KOPT-K1 (cell line): ENCODE data around the gene GRK5.

Experiments used
- H3K27ac ChIP-seq: fragments of 200-600 bp; sonication (generic); 2 replicates; pipeline ENCODE4 v1.5.1; 2016; ENCODE audit warnings: antibody characterized with exemption, mild to moderate bottlenecking, low read depth, low read length; ENCODE audit not compliant: poor library complexity, severe bottlenecking
- H3K36me3 ChIP-seq: fragments of 200-600 bp; sonication (generic); 2 replicates; pipeline ENCODE4 v1.5.1; 2017; ENCODE audit warnings: antibody characterized with exemption, mild to moderate bottlenecking, low read length, moderate library complexity; ENCODE audit not compliant: insufficient read depth
- H3K9me3 ChIP-seq: fragments of 200-600 bp; sonication (generic); 2 replicates; pipeline ENCODE4 v1.5.1; 2017; ENCODE audit warnings: antibody characterized with exemption, low read length, mild to moderate bottlenecking; ENCODE audit not compliant: insufficient read depth, poor library complexity, severe bottlenecking

Gene GRK5

DNA sequence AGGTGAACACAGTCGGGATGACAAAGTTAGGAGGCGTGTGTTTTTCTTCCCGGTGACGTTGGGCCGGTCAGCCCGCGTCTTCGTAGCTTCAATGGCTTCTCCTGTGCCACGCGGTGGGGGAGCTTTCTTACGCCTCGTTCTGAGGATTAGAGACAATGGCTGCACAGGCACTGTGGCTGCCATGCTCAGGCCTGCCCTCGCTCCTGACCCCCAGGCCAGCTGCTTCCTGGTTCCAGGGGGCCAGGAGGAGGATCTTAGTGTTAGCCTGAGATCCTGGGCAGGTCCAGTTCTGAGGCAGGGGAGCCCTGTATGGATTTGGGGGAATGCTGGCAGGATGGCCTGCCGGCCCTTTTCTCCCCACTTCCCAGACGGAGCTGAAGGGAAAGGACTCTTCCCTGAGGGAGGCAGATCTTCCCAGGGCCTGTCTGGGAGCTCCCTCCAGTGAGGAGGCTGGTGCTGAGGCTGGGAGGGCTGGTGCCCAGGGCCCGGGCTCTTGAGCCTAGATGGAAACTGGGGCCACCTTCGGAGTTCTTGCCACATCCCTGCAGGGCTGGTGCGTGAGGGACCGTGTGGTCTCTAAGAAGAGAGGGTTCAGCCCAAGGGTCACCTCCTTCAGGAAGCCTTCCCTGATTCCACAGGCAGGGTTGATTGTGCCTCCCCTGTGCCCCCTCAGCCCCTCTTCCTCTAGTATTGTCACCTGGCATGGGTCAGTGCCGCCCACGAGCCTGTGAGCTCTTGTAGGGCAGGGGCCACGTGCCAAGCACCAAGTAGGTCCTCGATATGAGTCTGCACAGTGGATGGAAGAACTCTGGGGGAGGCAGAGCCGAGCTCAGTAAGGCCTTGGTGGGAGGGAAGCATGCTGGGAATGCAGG is 101.4 kb downstream of the GRK5 start:
- H3K9me3 ChIP-seq, result no peaks in the 10 kb centered on the region
- no peaks in the 10 kb centered on the region for H3K36me3 ChIP-seq
- H3K27ac ChIP-seq, result no peak overlapping the region

DNA sequence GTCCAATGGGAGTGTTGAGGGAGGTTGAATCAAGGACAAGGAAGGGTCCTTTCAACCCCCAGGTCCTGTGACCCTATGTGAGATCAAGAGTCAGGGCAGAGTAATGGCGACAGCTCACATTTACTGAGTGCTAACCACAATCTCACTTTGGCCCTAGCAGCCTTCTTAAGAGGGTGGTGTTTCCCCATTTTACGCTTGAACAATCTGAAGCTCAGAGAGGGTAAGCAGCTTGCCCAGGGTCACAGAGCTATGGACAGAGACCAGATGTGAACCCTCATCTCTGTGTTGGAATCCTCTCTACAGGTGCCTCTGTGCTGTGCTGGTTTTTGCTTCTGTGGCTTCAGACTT is 102.0 kb downstream of the GRK5 start:
- no peaks in the 10 kb centered on the region for H3K9me3 ChIP-seq
- no peaks in the 10 kb centered on the region for H3K36me3 ChIP-seq
- H3K27ac ChIP-seq, result no peak overlapping the region

DNA sequence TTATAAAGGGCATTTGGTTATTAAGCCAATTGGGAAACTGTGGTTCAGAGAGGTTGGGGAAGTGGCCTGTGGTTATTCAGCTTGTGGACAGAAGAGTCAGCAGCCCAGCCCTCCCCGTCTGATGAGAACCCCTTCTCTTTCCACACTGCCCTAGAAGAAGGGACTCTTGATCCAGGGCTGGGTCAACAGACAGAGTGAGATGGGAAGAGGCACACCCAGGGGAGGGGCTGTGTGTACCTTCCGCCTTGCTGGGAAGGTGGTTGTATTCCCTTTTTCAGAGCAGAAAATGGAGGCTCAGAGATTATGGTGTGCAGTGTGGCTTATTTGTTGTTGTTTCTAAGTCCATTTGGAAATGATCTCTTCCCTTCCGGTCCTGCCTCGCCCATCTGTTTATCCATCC is 103.4 kb downstream of the GRK5 start:
- H3K27ac ChIP-seq, result no peak overlapping the region
- no peaks in the 10 kb centered on the region for H3K9me3 ChIP-seq
- H3K36me3 ChIP-seq, result no peaks in the 10 kb centered on the region

DNA sequence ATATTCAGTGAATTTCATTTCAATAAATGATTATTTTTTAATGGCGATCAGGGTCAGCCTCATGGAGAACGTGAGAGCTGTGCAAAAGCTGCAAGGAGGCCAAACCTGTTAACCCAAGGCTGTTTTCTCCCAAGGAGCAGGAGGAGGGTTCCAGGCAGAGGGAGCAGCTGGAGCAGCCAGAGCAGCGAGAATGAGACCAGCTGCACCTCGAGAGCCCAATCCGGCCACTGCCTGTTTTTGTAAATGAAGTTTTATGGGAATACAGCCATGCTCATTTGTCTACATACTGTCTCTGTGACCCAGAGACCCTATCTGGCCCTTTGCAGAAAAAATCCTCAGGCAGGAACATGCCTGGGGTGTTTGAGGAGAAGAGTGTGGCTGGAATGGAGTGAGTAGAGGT is 104.9 kb downstream of the GRK5 start:
- no peaks in the 10 kb centered on the region for H3K36me3 ChIP-seq
- no peak overlapping the region for H3K27ac ChIP-seq
- no peaks in the 10 kb centered on the region for H3K9me3 ChIP-seq

GRCh38 chr10:119313024-119313423 is 105.7 kb downstream of the GRK5 start:
- Histone ChIP-seq H3K36me3 (no peaks in the 10 kb centered on the region), H3K27ac (no peak overlapping the region), H3K9me3 (no peaks in the 10 kb centered on the region)

DNA sequence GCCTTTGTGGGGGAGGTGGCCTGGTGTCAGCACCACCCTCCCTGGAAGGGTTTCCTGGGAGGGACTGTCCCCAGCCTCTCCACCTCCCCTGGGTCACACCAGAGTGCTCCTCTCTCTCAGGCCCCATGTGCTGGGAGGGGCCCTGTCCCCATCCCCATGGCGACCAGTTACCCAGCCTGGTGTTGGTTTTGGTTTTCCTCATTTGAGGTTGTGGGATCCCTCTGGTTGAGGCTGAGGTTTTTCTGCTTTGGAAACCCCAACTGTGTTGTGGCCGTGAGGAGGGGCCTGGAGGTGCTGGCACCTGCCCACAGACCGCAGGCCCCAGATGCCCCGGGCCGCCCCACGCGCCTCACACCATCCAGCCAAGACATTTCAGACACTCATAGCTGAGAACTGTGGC is 106.3 kb downstream of the GRK5 start:
- no peak overlapping the region for H3K27ac ChIP-seq
- H3K9me3 ChIP-seq, result no peaks in the 10 kb centered on the region
- H3K36me3 ChIP-seq, result no peaks in the 10 kb centered on the region

DNA sequence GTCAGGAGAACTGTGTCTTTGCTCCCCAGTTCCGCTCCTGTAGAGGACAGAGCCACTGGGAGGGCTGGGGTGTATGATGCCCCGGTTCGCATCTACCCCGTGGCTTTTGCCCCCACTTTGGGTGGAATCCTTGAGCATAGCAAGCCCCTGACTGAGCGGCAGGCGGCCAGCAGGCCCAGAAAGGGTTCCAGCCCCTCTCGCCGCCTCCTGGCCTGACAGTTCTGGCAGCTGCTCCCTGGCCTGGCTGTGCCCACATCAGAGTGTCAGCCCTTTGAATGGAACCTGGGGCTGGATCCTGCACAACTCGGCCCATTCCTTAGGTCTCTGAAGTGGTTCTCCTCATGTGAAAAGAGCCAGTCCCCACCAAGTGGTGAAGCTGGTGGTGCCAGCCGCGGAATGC is 106.7 kb downstream of the GRK5 start:
- no peak overlapping the region for H3K27ac ChIP-seq
- no peaks in the 10 kb centered on the region for H3K9me3 ChIP-seq
- no peaks in the 10 kb centered on the region for H3K36me3 ChIP-seq

- Histone ChIP-seq H3K9me3 (no peaks in the 10 kb centered on the region), H3K27ac (no peak overlapping the region), H3K36me3 (no peaks in the 10 kb centered on the region)
Measured at GRCh38 chr10:119314486-119314885, 107.1 kb downstream of the GRK5 start.

DNA sequence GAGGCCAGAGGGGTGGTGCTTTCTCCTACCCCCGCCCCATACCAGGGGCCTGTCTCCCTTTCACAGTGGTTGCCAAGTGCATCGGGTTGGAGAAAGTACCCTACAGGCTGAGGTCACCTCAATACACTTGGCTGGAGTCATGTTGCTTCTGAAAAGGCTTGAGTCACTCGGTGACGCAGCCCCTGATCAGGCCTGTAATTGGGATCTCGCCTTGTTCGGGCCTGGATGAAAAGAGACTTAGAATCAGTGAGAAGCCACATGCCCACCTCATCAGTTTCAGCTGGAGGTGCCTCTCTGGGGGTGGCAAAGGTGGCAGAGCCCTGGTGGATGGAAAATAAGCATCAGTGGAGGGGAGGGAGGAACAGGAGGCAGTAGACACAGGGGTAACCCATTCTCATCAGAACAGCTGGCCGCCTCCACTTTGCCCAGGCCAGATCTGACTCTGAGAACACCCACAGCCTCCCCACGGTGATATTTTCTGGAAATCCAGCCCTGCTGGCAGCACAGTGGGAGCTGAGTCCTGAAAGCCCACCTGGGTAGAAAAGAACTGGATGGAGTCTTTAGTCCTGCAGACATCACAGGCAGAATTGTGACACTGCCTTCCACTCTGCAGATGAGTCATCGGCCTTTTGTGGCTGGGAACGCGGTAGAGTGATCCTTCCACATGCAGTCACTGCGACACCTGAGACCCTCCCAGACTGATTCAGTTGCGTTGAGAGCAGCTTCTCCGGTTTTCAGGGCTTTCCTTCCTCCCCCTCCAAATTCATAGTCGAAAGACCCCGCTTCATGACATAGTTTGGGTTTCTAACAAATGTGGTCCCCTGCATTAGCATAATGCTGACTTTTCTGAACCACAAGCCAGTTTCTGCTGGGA is 108.0 kb downstream of the GRK5 start:
- H3K27ac ChIP-seq, result no peak overlapping the region
- no peaks in the 10 kb centered on the region for H3K36me3 ChIP-seq
- no peaks in the 10 kb centered on the region for H3K9me3 ChIP-seq

DNA sequence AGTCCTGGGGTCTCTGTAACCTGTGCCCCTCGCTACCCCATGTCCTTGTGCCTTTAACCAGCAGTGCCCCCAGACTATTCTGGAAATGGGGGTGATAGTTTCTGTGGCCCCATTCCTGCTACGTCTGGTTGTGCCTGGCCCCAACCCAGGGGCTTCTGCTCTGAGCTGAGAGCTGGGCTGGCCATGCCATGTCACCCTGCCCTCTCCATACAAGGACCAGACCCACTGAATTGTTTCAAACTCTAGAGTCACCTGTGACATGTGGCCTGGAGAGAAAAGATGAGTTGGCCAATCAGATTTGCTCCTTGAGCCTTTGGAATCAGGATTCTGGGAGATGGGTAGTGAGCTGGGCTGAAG is 108.6 kb downstream of the GRK5 start:
- H3K9me3 ChIP-seq, result no peaks in the 10 kb centered on the region
- no peaks in the 10 kb centered on the region for H3K36me3 ChIP-seq
- H3K27ac ChIP-seq, result no peak overlapping the region

GRCh38 chr10:119316729-119317097 is 109.3 kb downstream of the GRK5 start:
- Histone ChIP-seq H3K36me3 (no peaks in the 10 kb centered on the region), H3K27ac (no peak overlapping the region), H3K9me3 (no peaks in the 10 kb centered on the region)

- Histone ChIP-seq H3K27ac (no peak overlapping the region), H3K9me3 (no peaks in the 10 kb centered on the region), H3K36me3 (no peaks in the 10 kb centered on the region)
Measured at GRCh38 chr10:119318411-119319160, 111.2 kb downstream of the GRK5 start.

DNA sequence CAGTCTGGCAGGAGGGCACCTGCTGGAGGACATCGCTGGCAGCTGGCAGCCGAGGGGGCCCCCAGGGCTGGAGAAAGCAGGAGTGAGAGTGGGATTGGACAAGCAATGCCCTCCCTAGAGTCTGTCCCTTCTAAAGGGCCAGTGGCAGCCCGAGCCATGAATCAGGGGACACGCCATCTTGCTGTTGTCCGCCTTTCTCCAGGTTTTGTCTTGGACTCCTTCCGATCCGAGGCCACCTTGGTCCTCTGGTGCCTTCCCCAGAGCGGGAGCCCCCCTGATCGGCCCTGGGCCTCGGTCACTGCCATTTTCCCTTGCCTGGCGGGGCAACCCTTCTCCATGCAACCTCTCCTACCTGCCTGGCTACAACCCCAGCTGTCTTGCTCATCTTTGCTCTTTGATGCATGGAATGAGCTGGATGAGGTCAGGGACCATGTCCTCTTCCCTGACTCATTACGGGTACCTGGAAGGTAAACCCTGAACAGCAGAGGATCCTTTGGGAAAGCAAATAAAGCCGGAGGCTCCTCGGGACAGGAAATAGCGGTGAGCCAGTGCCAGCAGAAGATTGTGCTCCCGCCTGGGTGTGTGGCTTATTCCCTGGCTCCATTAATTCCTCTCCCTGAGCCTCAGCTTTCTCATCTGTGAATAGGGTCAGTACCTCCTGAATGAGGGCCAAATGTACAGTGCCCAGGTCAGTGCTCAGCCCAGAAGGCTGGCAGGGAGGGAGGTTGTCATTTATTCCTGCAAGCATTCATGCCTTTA is 112.0 kb downstream of the GRK5 start:
- no peaks in the 10 kb centered on the region for H3K9me3 ChIP-seq
- no peaks in the 10 kb centered on the region for H3K36me3 ChIP-seq
- H3K27ac ChIP-seq, result no peak overlapping the region

- Histone ChIP-seq H3K27ac (no peak overlapping the region), H3K9me3 (no peaks in the 10 kb centered on the region), H3K36me3 (no peaks in the 10 kb centered on the region)
Measured at GRCh38 chr10:119319920-119320258, 112.5 kb downstream of the GRK5 start.

DNA sequence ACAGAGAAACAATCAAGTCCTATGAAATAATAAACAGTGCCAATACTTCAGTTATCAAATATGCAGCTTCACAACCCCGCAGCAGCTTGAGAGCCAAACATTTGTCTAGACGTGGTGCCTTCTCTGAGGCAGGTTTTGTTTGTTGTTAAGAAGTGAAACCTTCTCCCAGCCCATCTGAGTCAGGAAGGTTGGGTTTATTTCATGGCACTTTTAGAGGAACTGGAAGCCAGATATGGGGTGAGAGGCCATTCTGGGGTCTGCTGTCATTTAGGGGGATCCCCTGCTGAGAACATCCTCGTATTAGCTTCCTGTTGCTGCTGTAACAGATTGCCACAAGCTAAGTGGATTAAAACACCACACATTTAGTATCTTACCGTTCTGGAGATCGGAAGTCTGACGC is 113.6 kb downstream of the GRK5 start:
- Histone ChIP-seq H3K27ac (no peak overlapping the region), H3K9me3 (no peaks in the 10 kb centered on the region), H3K36me3 (no peaks in the 10 kb centered on the region)
